Activated CD4-positive, alpha-beta T cell treated with anti-CD3 and anti-CD28 coated beads, Interleukin-2, amount 50 U/mL, for 4 hours (primary cell): Measurements from ENCODE around the gene SEPTIN7.
A peak's percentile ranks its signal among the peaks of the same experiment; 100 is the strongest.

ENCODE experiments used
- DNase-seq, 2 experiments: peaks; one replicate each; pipeline ENCODE4 v3.0.0-alpha.2; 2020

SEPTIN7 gene

GRCh38 chr7:35792472-35792871 is 8.4 kb upstream of the SEPTIN7 start:
- DNase-seq: no peak

GRCh38 chr7:35792873-35793489 is 7.9 kb upstream of the SEPTIN7 start:
- no peak for DNase-seq

GRCh38 chr7:35797311-35797710 is 3.5 kb upstream of the SEPTIN7 start:
- DNase-seq: no peak

DNA sequence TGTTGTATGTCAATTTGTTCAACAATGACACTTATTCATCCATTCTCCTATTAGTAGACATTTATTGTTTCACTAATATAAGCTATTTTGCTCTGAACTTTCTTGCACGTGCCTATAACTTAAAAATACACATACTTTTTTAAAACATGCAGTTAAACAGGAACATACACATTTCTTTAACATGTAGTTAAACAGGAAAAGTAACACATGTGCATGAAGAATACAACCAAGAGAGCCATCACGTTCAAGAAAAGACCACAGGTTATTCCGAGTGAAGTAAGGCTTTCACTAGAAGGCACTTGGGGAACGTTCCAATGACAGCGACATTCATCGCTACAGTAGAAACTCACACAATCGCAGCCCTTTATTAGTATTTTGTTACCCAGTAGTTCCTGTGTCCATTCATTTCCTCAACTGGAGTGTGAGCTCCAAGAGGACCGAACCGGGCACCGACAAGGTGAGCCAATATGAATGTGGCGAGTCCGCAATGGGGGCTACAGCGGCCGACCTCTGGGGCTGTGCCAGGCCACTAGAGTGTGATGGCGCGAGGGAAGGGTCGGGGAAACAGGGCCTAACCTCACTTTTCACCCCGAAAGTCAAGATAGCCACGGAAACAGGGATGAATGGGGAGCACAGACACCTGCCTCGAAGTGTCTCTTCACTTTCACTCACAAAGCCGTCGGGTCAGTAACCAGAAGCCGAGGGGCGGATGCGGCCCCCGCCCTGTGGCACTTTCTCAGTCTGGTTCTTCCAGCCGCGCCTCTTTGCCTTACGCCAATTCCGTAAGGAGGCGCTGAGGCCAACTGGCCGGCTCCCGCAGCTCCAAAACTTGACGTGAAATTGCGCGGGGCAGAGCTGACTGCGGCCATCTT is 775 bp upstream of the SEPTIN7 start:
- peak; percentile 74 to 78 for DNase-seq

DNA sequence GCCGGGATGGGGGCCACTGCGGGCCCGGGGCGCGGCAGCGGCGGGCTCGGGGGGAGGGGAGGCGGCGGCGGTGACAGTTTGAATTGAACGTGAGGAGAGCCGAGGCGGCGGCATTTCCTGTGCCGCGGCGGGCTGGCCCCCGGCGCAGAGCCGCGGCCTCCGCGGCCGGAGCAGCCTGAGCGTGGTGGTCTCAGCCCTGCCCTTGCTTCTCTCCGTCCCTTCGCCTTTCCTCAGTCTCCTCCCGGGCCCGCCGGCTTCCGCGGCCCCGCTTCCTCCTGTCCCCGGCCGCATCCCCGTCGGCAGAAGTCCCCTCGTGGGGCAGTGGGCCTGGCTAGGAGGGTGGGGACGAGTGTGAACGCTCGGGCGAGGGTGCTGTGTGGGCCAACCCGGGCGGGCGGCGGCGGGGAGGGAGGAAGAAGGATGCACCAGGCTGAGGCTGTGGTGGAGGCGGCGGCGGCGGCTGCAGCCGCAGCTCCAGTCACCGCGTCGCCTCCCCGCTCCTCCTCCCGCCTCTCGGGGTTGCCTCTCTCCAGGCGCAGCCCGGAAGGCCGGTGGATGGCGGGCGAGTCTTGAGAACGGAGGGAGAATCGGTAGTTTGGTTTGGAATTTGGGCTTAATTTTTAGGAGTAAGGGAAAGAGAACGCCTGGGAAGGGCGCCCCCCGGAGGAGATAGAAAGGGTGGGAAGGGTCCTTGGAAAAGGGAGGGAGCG is 690 bp downstream of the SEPTIN7 start:
- peak; percentile 61 to 67 for DNase-seq

DNA sequence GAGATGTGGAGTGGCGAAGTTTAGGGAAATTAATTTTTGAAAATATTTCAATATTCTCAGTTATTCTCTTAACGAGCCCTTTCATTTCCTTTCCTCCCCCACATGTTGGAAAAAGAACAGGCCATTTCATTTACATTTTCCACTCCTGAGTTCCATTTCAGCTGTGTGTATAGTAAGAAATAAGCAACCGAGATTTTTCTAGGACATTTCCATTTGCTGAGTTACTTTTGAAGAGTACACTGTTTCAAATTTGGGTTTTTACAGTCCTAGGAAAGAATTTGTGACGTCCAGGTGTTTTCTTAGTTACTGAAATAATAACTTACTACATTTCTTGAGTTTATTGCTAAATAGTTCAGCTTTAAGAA is 1.2 kb downstream of the SEPTIN7 start:
- no peak for DNase-seq

GRCh38 chr7:35802649-35803048 is 1.8 kb downstream of the SEPTIN7 start:
- peak; percentile 16 to 20 for DNase-seq

DNA sequence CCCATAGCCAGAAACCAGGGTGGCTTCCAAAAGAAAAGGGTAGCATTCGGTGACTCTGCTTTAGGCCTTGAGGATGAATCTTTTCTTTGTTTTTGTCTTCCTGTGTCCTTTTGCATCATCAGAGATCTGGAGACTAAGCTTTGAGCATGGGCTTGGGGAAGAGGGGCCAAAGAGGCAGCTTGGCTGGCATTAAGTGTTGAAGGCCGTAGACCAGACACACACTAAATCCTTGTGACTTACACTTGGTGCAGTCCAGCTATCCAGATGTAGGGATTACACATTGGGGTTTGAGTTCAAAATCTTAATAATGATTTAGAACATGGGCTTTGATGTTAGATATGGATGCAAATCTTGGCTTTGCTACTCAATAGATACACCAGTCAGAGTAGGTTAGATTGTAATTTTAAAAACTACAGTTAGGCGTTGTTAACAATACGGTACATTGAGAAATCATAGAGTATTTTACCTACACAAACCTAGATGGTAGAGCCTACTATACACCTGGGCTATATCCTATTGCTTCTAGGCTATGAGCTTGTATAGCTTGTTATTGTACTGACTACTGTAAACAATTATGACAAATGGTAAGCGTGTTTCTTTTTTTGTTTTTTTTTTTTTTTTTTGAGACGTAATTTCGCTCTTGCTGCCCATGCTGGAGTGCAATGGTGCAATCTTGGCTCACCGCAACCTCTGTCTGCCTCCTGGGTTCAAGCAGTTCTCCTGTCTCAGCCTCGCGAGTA is 3.5 kb downstream of the SEPTIN7 start:
- no peak for DNase-seq

GRCh38 chr7:35805876-35806275 is 5.0 kb downstream of the SEPTIN7 start:
- no peak for DNase-seq

- DNase-seq: no peak
Measured at GRCh38 chr7:35816514-35816913, 15.7 kb downstream of the SEPTIN7 start.

DNA sequence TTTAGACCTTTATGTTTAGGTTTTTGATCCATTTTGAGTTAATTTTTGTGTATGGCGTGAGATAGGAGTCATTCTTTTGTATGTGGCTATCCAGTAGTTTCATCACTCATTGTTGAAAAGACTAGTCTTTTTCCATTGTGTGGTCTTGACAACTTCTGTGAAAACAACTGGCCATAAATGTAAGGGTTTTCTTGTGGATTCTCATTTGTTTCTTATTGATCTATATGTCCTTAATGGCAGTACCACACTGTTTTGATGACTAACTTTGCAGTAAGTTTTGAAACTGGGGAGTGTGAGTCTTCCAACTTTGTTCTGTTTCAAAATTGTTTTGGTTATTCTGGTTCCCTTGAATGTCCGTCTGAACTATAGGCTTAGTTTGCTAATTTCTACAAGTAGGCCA is 16.3 kb downstream of the SEPTIN7 start:
- no peak for DNase-seq

- DNase-seq: no peak
Measured at GRCh38 chr7:35817930-35818329, 17.1 kb downstream of the SEPTIN7 start.

- DNase-seq: no peak
Measured at GRCh38 chr7:35818513-35818912, 17.7 kb downstream of the SEPTIN7 start.

GRCh38 chr7:35819310-35819709 is 18.5 kb downstream of the SEPTIN7 start:
- no peak for DNase-seq

GRCh38 chr7:35819954-35820703 is 19.3 kb downstream of the SEPTIN7 start:
- DNase-seq: no peak

DNA sequence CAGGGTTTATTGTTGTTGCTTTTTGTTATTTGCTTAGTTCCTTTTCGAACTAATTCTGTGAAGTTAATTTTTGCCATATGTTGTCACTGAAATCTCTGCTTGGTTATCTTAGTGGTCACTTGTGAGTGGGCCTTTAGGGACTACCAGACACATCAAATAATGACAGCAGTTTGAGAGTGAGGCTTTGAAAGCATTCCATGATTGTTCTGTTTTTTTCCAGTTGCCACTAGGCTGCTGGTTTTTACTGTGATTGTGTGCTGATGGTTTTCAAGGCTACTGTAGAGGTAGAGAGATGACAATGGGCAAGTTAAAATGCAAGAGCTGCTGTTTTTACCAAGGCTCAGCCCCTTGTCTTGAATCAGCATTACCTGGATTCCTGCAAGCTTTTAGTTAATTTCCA is 20.0 kb downstream of the SEPTIN7 start:
- no peak for DNase-seq

DNA sequence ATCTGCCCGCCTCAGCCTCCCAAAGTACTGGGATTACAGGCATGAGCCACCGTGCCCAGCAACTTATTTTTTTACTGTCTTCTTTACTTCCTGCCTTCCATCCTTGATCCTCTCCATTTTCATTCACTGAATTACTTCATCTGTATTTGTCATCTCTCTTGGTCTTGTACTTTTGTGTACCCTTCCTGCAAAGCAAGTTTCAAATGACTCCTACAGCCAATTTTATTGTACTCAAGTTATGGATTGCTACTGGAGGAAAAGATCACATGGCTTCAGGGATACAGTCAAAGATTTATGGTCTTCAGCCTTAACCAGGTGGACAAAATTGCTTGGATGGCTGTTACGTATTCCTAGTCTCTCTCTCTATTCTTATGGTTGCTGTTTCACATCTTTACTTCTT is 22.6 kb downstream of the SEPTIN7 start:
- DNase-seq: no peak

GRCh38 chr7:35825974-35826373 is 25.1 kb downstream of the SEPTIN7 start:
- DNase-seq: no peak

DNA sequence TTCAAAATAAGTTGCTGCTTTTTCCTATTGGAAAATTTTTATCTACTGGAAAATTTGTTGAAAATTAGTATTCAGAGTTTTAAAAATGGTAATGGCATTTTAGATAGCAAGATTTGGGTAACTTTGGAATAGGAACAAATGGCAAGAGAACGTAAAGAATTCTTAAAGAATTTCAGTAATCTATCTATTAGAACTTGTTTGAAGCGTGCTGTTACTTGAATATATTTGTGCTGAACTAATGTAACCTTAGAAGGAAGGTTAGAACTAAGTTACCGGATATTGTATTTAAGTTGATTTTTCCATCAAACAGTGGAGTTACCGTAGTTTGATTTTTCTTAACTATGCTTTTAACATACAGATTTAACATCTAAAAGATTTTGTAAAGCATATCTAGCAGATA is 25.9 kb downstream of the SEPTIN7 start:
- no peak for DNase-seq

GRCh38 chr7:35828817-35829216 is 28.0 kb downstream of the SEPTIN7 start:
- no peak for DNase-seq

DNA sequence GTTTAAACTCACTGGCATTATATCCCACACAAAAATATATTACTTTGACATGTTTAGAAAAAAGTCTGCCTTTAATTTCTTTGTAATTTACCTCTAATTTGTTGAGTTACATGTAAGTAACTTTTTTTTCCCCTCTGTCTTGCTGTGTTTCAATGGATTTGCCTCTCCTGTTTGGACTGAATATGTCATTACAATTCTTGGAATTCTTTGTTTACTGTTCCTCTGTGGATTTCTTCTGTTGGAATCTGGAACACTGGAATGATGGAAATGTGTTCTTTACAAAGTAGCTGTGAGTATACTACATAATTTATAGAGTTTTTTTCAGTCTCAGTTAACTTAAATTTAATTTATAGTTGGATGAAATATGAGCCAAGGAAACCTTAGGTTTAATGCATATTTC is 30.4 kb downstream of the SEPTIN7 start:
- no peak for DNase-seq
